ENCODE data around the gene PRKAR1A. TPM values are rescaled to one million over a fixed set of nuclear protein-coding genes. Genes with fewer than 3 reads are reported as not detected.

Gene PRKAR1A
- total and polyA plus RNA-seq, 11 donors = 192 to 1,392 (median 837) TPM

GRCh38 chr17:68495081-68495480, 17.1 kb upstream of the PRKAR1A start:
- H3K27me3 ChIP-seq = no peaks in the 10 kb centered on the region
- no peak for DNase-seq
- ATAC-seq = no peak
- 91 to 94% (median 91%) methylated on average over 4 of the region's 4 CpGs for WGBS, 4 donors
- intact Hi-C loops (cut with DNase I) = no loop called here
- H3K4me1 ChIP-seq = peaks cover 0 to 60% (median 40%) of the 10 kb centered on the region in 12 donors
- no peaks in the 10 kb centered on the region for H3K9me3 ChIP-seq
- H3K27ac ChIP-seq = no peak overlapping the region
- no peak overlapping the region for H3K4me3 ChIP-seq
- H3K36me3 ChIP-seq = no peaks in the 10 kb centered on the region
- no peak for TF ChIP-seq POLR2A (IDR thresholded peaks at IDR 0.05)

GRCh38 chr17:68497885-68498319, 14.3 kb upstream of the PRKAR1A start:
- 6 to 13% (median 9%) methylated on average over 3 of the region's 3 CpGs for WGBS, 4 donors
- intact Hi-C loops (cut with DNase I) = no loop called here
- Histone ChIP-seq H3K9me3 (no peaks in the 10 kb centered on the region), H3K4me1 (peaks cover 0 to 31% (median 22%) of the 10 kb centered on the region in 12 donors), H3K27me3 (no peaks in the 10 kb centered on the region), H3K36me3 (no peaks in the 10 kb centered on the region), H3K27ac (peak overlapping the region in 9 of 12 donors; percentile 35 to 88 (median 73)), H3K4me3 (peak overlapping the region in 1 of 12 donors; percentile 25)
- DNase-seq (peak in 2 of 5 donors; percentile 17 to 23), ATAC-seq (peak in 3 of 4 donors; percentile 30 to 37 (median 31))
- TF ChIP-seq POLR2A (IDR thresholded peaks at IDR 0.05) = no peak
- TF ChIP-seq CTCF (IDR thresholded peaks at IDR 0.05) = no peak

GRCh38 chr17:68498479-68499326, 13.5 kb upstream of the PRKAR1A start:
- H3K27me3 ChIP-seq = no peaks in the 10 kb centered on the region
- peaks cover 0 to 23% (median 14%) of the 10 kb centered on the region in 12 donors for H3K4me1 ChIP-seq
- WGBS, 4 donors = 26 to 39% (median 33%) methylated on average over 7 of the region's 7 CpGs
- DNase-seq = peak in 4 of 5 donors; percentile 54 to 83 (median 72)
- H3K27ac ChIP-seq = peak overlapping the region in 9 of 12 donors; percentile 35 to 88 (median 73)
- TF ChIP-seq POLR2A (IDR thresholded peaks at IDR 0.05) (no peak), CTCF (IDR thresholded peaks at IDR 0.05) (no peak)
- ATAC-seq = peak; percentile 86 to 95 (median 92)
- H3K36me3 ChIP-seq = no peaks in the 10 kb centered on the region
- intact Hi-C loops (cut with DNase I) = no loop called here
- no peaks in the 10 kb centered on the region for H3K9me3 ChIP-seq
- peak overlapping the region in 1 of 12 donors; percentile 25 for H3K4me3 ChIP-seq

GRCh38 chr17:68499587-68499986, 12.6 kb upstream of the PRKAR1A start:
- Histone ChIP-seq H3K36me3 (no peaks in the 10 kb centered on the region), H3K9me3 (no peaks in the 10 kb centered on the region), H3K27ac (peak overlapping the region in 1 of 12 donors; percentile 73), H3K4me3 (no peak overlapping the region), H3K4me1 (peaks cover 0 to 21% (median 12%) of the 10 kb centered on the region in 12 donors), H3K27me3 (no peaks in the 10 kb centered on the region)
- intact Hi-C loops (cut with DNase I) = no loop called here
- no peak for TF ChIP-seq POLR2A (IDR thresholded peaks at IDR 0.05)
- no peak for TF ChIP-seq CTCF (IDR thresholded peaks at IDR 0.05)
- 93 to 97% (median 96%) methylated on average over 5 of the region's 5 CpGs for WGBS, 4 donors
- ATAC-seq = no peak
- DNase-seq = no peak
